Trophoblast cell (in vitro differentiated cells and primary cell): ENCODE results near the gene CRLF3.
"Not testable (repeated sequence)": the region's sequence is repeated elsewhere in the genome, so short reads cannot be mapped to it uniquely, and the experiment has no call there.

Experiments
- DNase-seq, 2 donors: peaks; one replicate each; pipeline ENCODE4 v3.0.0-alpha.2; 2016
- H2AFZ ChIP-seq: 2 replicates; pipeline ENCODE4 v1.6.1; 2013; ENCODE audit warnings: low read length, moderate library complexity, mild to moderate bottlenecking; ENCODE audit not compliant: insufficient read depth, poor library complexity
- H2AK5ac ChIP-seq: 2 replicates; pipeline ENCODE4 v1.6.1; 2013; ENCODE audit warnings: mild to moderate bottlenecking, low read length
- H2BK120ac ChIP-seq: 2 replicates; pipeline ENCODE4 v1.6.1; 2013; ENCODE audit warnings: low read length, mild to moderate bottlenecking, moderate library complexity; ENCODE audit not compliant: insufficient read depth, poor library complexity
- H2BK12ac ChIP-seq: 2 replicates; pipeline ENCODE4 v1.6.1; 2013; ENCODE audit warnings: mild to moderate bottlenecking, low read length, moderate library complexity
- H2BK5ac ChIP-seq: 2 replicates; pipeline ENCODE4 v1.6.1; 2013; ENCODE audit warnings: low read length, low read depth, moderate library complexity, mild to moderate bottlenecking; ENCODE audit not compliant: poor library complexity
- H3K14ac ChIP-seq: 2 replicates; pipeline ENCODE4 v1.6.1; 2013; ENCODE audit warnings: mild to moderate bottlenecking, low read length
- H3K18ac ChIP-seq: 2 replicates; pipeline ENCODE4 v1.6.1; 2013; ENCODE audit warnings: mild to moderate bottlenecking, low read length
- H3K23ac ChIP-seq: 2 replicates; pipeline ENCODE4 v1.6.1; 2013; ENCODE audit warnings: low read length
- H3K27ac ChIP-seq: 2 replicates; pipeline ENCODE4 v1.5.1; 2013; ENCODE audit warnings: low read depth, mild to moderate bottlenecking, inconsistent platforms, low read length, moderate library complexity
- H3K27me3 ChIP-seq: 2 replicates; pipeline ENCODE4 v1.6.1; 2013; ENCODE audit warnings: inconsistent platforms, mild to moderate bottlenecking, low read length, moderate library complexity; ENCODE audit not compliant: insufficient read depth
- H3K36me3 ChIP-seq, 2 experiments: 1 replicate in 1 of 2; 2 replicates in 1 of 2; pipeline ENCODE4 v1.6.1; 2013; ENCODE audit warnings: low read length in 2 of 2, mild to moderate bottlenecking in 2 of 2, moderate library complexity in 1 of 2; ENCODE audit not compliant: insufficient read depth in 2 of 2, control insufficient read depth in 1 of 2
- H3K4ac ChIP-seq: 2 replicates; pipeline ENCODE4 v1.6.1; 2013; ENCODE audit warnings: low read depth, mild to moderate bottlenecking, low read length, moderate library complexity
- H3K4me1 ChIP-seq, 2 experiments: 1 replicate in 1 of 2; 2 replicates in 1 of 2; pipeline ENCODE4 v1.6.1; 2013; ENCODE audit warnings: low read length in 2 of 2, mild to moderate bottlenecking in 2 of 2, moderate library complexity in 1 of 2; ENCODE audit not compliant: insufficient read depth in 2 of 2, control insufficient read depth in 1 of 2
- H3K4me2 ChIP-seq: 2 replicates; pipeline ENCODE4 v1.6.1; 2013; ENCODE audit warnings: inconsistent platforms, mild to moderate bottlenecking, low read length, moderate library complexity
- H3K4me3 ChIP-seq: 2 replicates; pipeline ENCODE4 v1.5.1; 2013; ENCODE audit warnings: mild to moderate bottlenecking, low read depth, low read length, inconsistent platforms
- H3K79me1 ChIP-seq: one replicate; pipeline ENCODE4 v1.6.1; 2013; ENCODE audit warnings: low read length
- H3K79me2 ChIP-seq: 2 replicates; pipeline ENCODE4 v1.6.1; 2013; ENCODE audit warnings: low read length, mild to moderate bottlenecking; ENCODE audit not compliant: control insufficient read depth, insufficient read depth, poor library complexity
- H3K9ac ChIP-seq: 2 replicates; pipeline ENCODE4 v1.6.1; 2013; ENCODE audit warnings: mild to moderate bottlenecking, low read length
- H3K9me3 ChIP-seq: 2 replicates; pipeline ENCODE4 v1.6.1; 2013; ENCODE audit warnings: low read depth, mild to moderate bottlenecking, control low read depth, inconsistent platforms, low read length; ENCODE audit not compliant: insufficient read depth
- H4K12ac ChIP-seq: 2 replicates; pipeline ENCODE4 v1.6.1; 2013; ENCODE audit warnings: low read depth, mild to moderate bottlenecking, low read length, moderate library complexity
- H4K8ac ChIP-seq: 2 replicates; pipeline ENCODE4 v1.6.1; 2013; ENCODE audit warnings: low read depth, mild to moderate bottlenecking, low read length, moderate library complexity
- H4K91ac ChIP-seq: one replicate; pipeline ENCODE4 v1.6.1; 2013; ENCODE audit warnings: low read depth, mild to moderate bottlenecking, low read length, moderate library complexity
- WGBS: extraction: QIAGEN DNeasy Blood & Tissue Kit; methylation state at CpG from one replicate; pipeline ENCODE4 v1.1.7; 2013; ENCODE audit warnings: missing lambda C conversion rate; ENCODE audit not compliant: insufficient read length, insufficient coverage; ENCODE audit errors: extremely low coverage; 5-methylcytosine and 5-hydroxymethylcytosine counted together

The CRLF3 gene

DNA sequence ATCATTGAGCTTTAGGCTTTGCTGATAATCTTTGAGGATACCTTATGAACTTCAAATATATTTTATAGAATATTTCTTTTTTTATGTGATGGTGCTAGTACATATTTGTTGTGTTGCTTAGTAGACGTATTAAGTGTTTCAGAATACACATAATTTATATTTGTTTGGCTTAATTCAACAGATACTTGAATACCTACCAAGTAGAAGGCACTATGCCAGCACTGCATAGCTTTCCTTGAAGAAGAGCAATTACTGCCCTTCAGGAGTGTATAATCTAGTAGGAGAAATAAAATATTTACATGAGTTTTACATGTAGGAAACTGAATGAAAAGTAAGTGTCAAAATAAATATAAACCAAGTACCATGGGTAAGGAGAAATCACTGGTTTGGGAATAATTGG is 81.8 kb downstream of the CRLF3 start:
- H2AFZ ChIP-seq, H2BK12ac ChIP-seq, H3K9ac ChIP-seq, DNase-seq, H3K4me3 ChIP-seq, H3K27ac ChIP-seq, H2AK5ac ChIP-seq, H2BK120ac ChIP-seq, H3K4ac ChIP-seq, H3K4me1 ChIP-seq, H3K9me3 ChIP-seq, H4K12ac ChIP-seq, H3K14ac ChIP-seq, H3K23ac ChIP-seq, H4K8ac ChIP-seq, H3K18ac ChIP-seq, H3K4me2 ChIP-seq, H3K79me2 ChIP-seq, H3K27me3 ChIP-seq, H4K91ac ChIP-seq, H3K79me1 ChIP-seq, H2BK5ac ChIP-seq: not testable (repeated sequence)
- WGBS: no CpG with 5 or more reads among the region's 1 CpG
- peaks cover 10 to 12% of the 10 kb centered on the region in 2 experiments for H3K36me3 ChIP-seq

DNA sequence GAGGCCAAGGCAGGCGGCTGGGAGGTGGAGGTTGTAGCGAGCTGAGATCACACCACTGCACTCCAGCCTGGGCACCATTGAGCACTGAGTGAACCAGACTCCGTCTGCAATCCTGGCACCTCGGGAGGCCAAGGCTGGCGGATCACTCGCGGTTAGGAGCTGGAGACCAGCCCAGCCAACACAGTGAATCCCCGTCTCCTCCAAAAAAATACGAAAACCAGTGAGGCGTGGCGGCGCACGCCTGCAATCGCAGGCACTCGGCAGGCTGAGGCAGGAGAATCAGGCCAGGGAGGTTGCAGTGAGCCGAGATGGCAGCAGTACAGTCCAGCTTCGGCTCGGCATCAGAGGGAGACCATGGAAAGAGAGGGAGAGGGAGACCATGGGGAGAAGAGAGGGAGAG is 88.1 kb downstream of the CRLF3 start:
- not testable (repeated sequence) for H4K91ac ChIP-seq, H3K27ac ChIP-seq, H3K4me2 ChIP-seq, H3K4me3 ChIP-seq, H3K9me3 ChIP-seq, H2BK120ac ChIP-seq, H3K18ac ChIP-seq, H3K79me2 ChIP-seq, H4K12ac ChIP-seq, H2BK12ac ChIP-seq, DNase-seq, H3K4me1 ChIP-seq, H3K9ac ChIP-seq, H2BK5ac ChIP-seq, H2AK5ac ChIP-seq, H2AFZ ChIP-seq, H3K27me3 ChIP-seq, H3K79me1 ChIP-seq, H4K8ac ChIP-seq, H3K23ac ChIP-seq, H3K14ac ChIP-seq, H3K4ac ChIP-seq
- peaks cover 5 to 17% of the 10 kb centered on the region in 2 experiments for H3K36me3 ChIP-seq
- no CpG with 5 or more reads among the region's 18 CpGs for WGBS

DNA sequence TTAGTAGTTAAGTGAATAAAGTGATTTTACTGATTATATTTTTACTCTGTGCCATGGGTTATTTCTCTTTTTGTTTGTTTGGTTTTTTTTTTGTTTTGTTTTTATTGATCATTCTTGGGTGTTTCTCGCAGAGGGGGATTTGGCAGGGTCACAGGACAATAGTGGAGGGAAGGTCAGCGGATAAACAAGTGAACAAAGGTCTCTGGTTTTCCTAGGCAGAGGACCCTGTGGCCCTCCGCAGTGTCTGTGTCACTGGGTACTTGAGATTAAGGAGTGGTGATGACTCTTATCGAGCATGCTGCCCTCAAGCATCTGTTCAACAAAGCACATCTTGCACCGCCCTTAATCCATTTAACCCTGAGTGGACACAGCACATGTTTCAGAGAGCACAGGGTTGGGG is 88.8 kb downstream of the CRLF3 start:
- H3K4ac ChIP-seq, H2AK5ac ChIP-seq, H3K79me1 ChIP-seq, H3K23ac ChIP-seq, H3K18ac ChIP-seq, H3K4me2 ChIP-seq, H3K27ac ChIP-seq, H3K79me2 ChIP-seq, H4K12ac ChIP-seq, H4K91ac ChIP-seq, H2BK120ac ChIP-seq, H3K14ac ChIP-seq, H2AFZ ChIP-seq, H3K4me1 ChIP-seq, H3K27me3 ChIP-seq, H2BK5ac ChIP-seq, H3K9ac ChIP-seq, H3K4me3 ChIP-seq, H3K9me3 ChIP-seq, H2BK12ac ChIP-seq, DNase-seq, H4K8ac ChIP-seq: not testable (repeated sequence)
- WGBS: no CpG with 5 or more reads among the region's 5 CpGs
- peaks cover 5 to 17% of the 10 kb centered on the region in 2 experiments for H3K36me3 ChIP-seq

DNA sequence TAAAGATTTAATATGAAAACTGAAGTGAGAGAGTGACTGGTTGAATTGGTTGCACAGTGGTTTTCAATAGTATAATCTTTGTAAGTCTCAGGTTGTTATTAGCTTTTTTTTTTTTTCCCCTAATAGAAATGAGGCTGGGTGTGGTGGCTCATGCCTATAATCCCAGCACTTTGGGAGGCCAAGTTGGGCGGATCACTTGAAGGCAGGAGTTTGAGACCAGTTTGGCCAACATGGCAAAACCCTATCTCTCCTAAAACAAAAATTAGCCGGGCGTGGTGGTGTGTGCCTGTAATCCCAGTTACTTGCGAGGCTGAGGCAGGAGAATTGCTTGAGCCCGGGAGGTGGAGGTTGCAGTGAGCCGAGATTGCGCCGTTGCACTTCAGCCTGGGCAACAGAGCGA is 89.3 kb downstream of the CRLF3 start:
- H3K79me2 ChIP-seq, H3K23ac ChIP-seq, H2BK120ac ChIP-seq, H2BK12ac ChIP-seq, H3K79me1 ChIP-seq, H2AK5ac ChIP-seq, H3K9ac ChIP-seq, H3K4me1 ChIP-seq, DNase-seq, H4K8ac ChIP-seq, H3K4me3 ChIP-seq, H3K18ac ChIP-seq, H3K27me3 ChIP-seq, H4K91ac ChIP-seq, H4K12ac ChIP-seq, H3K27ac ChIP-seq, H3K4me2 ChIP-seq, H3K9me3 ChIP-seq, H2AFZ ChIP-seq, H2BK5ac ChIP-seq, H3K14ac ChIP-seq: not testable (repeated sequence)
- peak overlapping the region; percentile 69 for H3K4ac ChIP-seq
- H3K36me3 ChIP-seq: peaks cover 5 to 17% of the 10 kb centered on the region in 2 experiments
- WGBS: no CpG with 5 or more reads among the region's 9 CpGs
